B cell (primary cell): Measurements from ENCODE around the gene ABCA7. TPM values are rescaled to one million over a fixed set of nuclear protein-coding genes. Genes with fewer than 3 reads are reported as not detected.

Experiments used
- ATAC-seq: fragments of 200-7000 bp; cut with Tn5 transposase; one replicate; pipeline ENCODE4 v1.10.0; 2021; ENCODE audit warnings: low read depth, mild to moderate bottlenecking, moderate number of reproducible peaks, moderate library complexity
- CTCF ChIA-PET: fragments of 350-600 bp; sonication (Branson Sonifier 250); formaldehyde crosslinking; loops from one replicate; lab custom pipeline; 2021; ENCODE audit warnings: antibody characterized with exemption, inconsistent platforms; lab: Charles Lee
- POLR2A ChIA-PET: fragments of 350-600 bp; sonication (Branson Sonifier 250); formaldehyde crosslinking; loops from one replicate; lab custom pipeline; 2021; ENCODE audit warnings: antibody characterized with exemption; lab: Charles Lee
- DNase-seq: peaks from one replicate; pipeline ENCODE4 v3.0.0; 2013
- H2AFZ ChIP-seq: 2 replicates; pipeline ENCODE4 v1.6.1; 2012; ENCODE audit warnings: mild to moderate bottlenecking, low read depth, low read length; ENCODE audit not compliant: insufficient read depth, poor library complexity, severe bottlenecking
- H3K27ac ChIP-seq, 2 donors: 1 replicate in 1 of 2; 2 replicates in 1 of 2; pipeline ENCODE4 v1.5.1; 2012 to 2013; ENCODE audit warnings: low read length in 2 of 2, mild to moderate bottlenecking in 2 of 2, moderate library complexity in 1 of 2
- H3K27me3 ChIP-seq, 4 experiments: fragments of 200-600 bp in 1 of 4; sonication (generic) in 1 of 4; replicated peaks in 1 of 4; 1 replicate in 2 of 4; 2 replicates in 2 of 4; pipeline versions ENCODE4 v1.6.1 to v1.7.0; 2013 to 2016; ENCODE audit warnings: low read length in 3 of 4, mild to moderate bottlenecking in 2 of 4, mixed read lengths in 1 of 4, moderate library complexity in 1 of 4; ENCODE audit not compliant: insufficient read depth in 4 of 4, control insufficient read depth in 3 of 4; ENCODE audit errors: control extremely low read depth in 1 of 4
- H3K36me3 ChIP-seq, 2 experiments: replicated peaks in 1 of 2; 1 replicate in 1 of 2; 2 replicates in 1 of 2; pipeline versions ENCODE4 v1.6.1 to v1.7.1; 2013; ENCODE audit warnings: low read length in 1 of 2; ENCODE audit not compliant: insufficient read depth in 2 of 2, control insufficient read depth in 1 of 2; ENCODE audit errors: control extremely low read depth in 1 of 2, extremely low read depth in 1 of 2
- H3K4me1 ChIP-seq, 2 donors: fragments of 200-600 bp in 1 of 2; sonication (generic) in 1 of 2; 1 replicate in 1 of 2; 2 replicates in 1 of 2; pipeline versions ENCODE4 v1.5.1 to v1.6.1; 2013 to 2017; ENCODE audit warnings: low read length in 2 of 2; ENCODE audit not compliant: control insufficient read depth in 2 of 2, insufficient read depth in 2 of 2
- H3K4me2 ChIP-seq: replicated peaks from 2 replicates; pipeline ENCODE3; 2012; ENCODE audit warnings: mild to moderate bottlenecking, low read depth, low read length; ENCODE audit not compliant: poor library complexity, severe bottlenecking
- H3K4me3 ChIP-seq, 5 experiments: fragments of 200-600 bp in 1 of 5; sonication (generic) in 1 of 5; 1 replicate in 3 of 5; 2 replicates in 2 of 5; pipeline versions ENCODE4 v1.5.1 to v1.7.0; 2011 to 2016; ENCODE audit warnings: low read length in 4 of 5, mild to moderate bottlenecking in 4 of 5, low read depth in 2 of 5, control low read depth in 1 of 5, moderate library complexity in 1 of 5; ENCODE audit not compliant: insufficient read depth in 1 of 5; ENCODE audit errors: control extremely low read depth in 1 of 5, extremely low read depth in 1 of 5
- H3K79me2 ChIP-seq: fragments of 200-600 bp; sonication (generic); one replicate; pipeline ENCODE4 v1.6.0; 2016; ENCODE audit warnings: low read length; ENCODE audit not compliant: control insufficient read depth, insufficient read depth
- H3K9ac ChIP-seq: fragments of 200-600 bp; sonication (generic); 2 replicates; pipeline ENCODE4 v1.6.1; 2017; ENCODE audit warnings: mild to moderate bottlenecking, low read length, moderate library complexity
- H3K9me3 ChIP-seq, 3 donors: one replicate each; pipeline versions ENCODE4 v1.6.1 to v1.7.1; 2013; ENCODE audit warnings: low read length in 2 of 3; ENCODE audit not compliant: control insufficient read depth in 2 of 3, insufficient read depth in 1 of 3; ENCODE audit errors: control extremely low read depth in 1 of 3
- H4K20me1 ChIP-seq: 2 replicates; pipeline ENCODE4 v1.6.0; 2012; ENCODE audit warnings: mild to moderate bottlenecking, low read length; ENCODE audit not compliant: insufficient read depth, control insufficient read depth, poor library complexity, severe bottlenecking
- H3K27ac Mint-ChIP-seq: one replicate; pipeline ENCODE4 v1.8.0; 2021; ENCODE audit warnings: mixed read lengths
- H3K27me3 Mint-ChIP-seq: one replicate; pipeline ENCODE4 v1.8.0; 2021; ENCODE audit warnings: mixed read lengths
- H3K4me1 Mint-ChIP-seq: one replicate; pipeline ENCODE4 v1.8.0; 2021; ENCODE audit warnings: mixed read lengths
- H3K4me3 Mint-ChIP-seq: one replicate; pipeline ENCODE4 v1.8.0; 2021; ENCODE audit warnings: mixed read lengths
- H3K9me3 Mint-ChIP-seq: one replicate; pipeline ENCODE4 v1.8.0; 2022; ENCODE audit warnings: mixed read lengths; ENCODE audit not compliant: insufficient read depth
- EZH2 ChIP-seq: IDR thresholded peaks from 2 replicates; pipeline ENCODE4 v1.6.1; 2012; ENCODE audit warnings: borderline replicate concordance, low read depth, mild to moderate bottlenecking, moderate library complexity, low read length; ENCODE audit not compliant: insufficient read depth, poor library complexity, severe bottlenecking
- WGBS: methylation state at CpG from one replicate; pipeline ENCODE4 v1.1.5; 2013; ENCODE audit warnings: missing lambda C conversion rate; ENCODE audit not compliant: insufficient coverage; 5-methylcytosine and 5-hydroxymethylcytosine counted together
- intact Hi-C: fragments of 100-400 bp; cut with micrococcal nuclease; formaldehyde crosslinking; loops from one replicate; pipeline ENCODE4 v1.10.0; 2022
- polyA plus RNA-seq: library from polyadenylated mRNA; depleted of rRNA; stranded (reverse); fragments of >200 nt; gene quantifications from 2 replicates; pipeline ENCODE4 v1.2.3, GENCODE V29; 2012
- total RNA-seq, 2 donors: library from RNA; stranded (reverse); fragments of 120-200 nt in 1 of 2; gene quantifications; 1 replicate in 1 of 2; 2 replicates in 1 of 2; pipeline versions ENCODE4 v1.2.3 to v1.2.4, GENCODE V29; 2013 to 2022
- TF ChIP-seq, protein P1 (sequence below): fragments of 200-600 bp; IDR thresholded peaks from one replicate; pipeline ENCODE4 v1.8.0; 2022; ENCODE audit warnings: antibody characterized with exemption, mild to moderate bottlenecking

ABCA7 gene
- total and polyA plus RNA-seq, 2 donors (not counting 1 experiment from before 2014, with no cell fraction given): 192 to 281 TPM

- DNase-seq (no peak), ATAC-seq (no peak)
- Histone ChIP-seq H3K27me3 (no peaks in the 10 kb centered on the region), H3K4me2 (no peak overlapping the region), H2AFZ (no peak overlapping the region), H3K79me2 (peaks cover 37% of the 10 kb centered on the region), H3K27ac (no peak overlapping the region), H4K20me1 (peaks cover 66% of the 10 kb centered on the region), H3K9me3 (no peaks in the 10 kb centered on the region), H3K9ac (no peak overlapping the region), H3K4me3 (no peak overlapping the region), H3K4me1 (peaks cover 0 to 7% of the 10 kb centered on the region in 2 donors), H3K36me3 (peaks cover 0 to 38% of the 10 kb centered on the region in 2 experiments)
- no peaks in the 10 kb centered on the region for H3K9me3 Mint-ChIP-seq
- CTCF ChIA-PET: no interaction called here
- no peaks in the 10 kb centered on the region for H3K27me3 Mint-ChIP-seq
- intact Hi-C loops: no loop called here
- POLR2A ChIA-PET: interaction anchor here (0.6 kb wide), 1 partner anchor 26 kb away, joined by 4 read pairs; no protein-coding TSS in a partner anchor
- H3K27ac Mint-ChIP-seq: no peak overlapping the region
- TF ChIP-seq EZH2: no peak
- TF ChIP-seq, protein P1, sequence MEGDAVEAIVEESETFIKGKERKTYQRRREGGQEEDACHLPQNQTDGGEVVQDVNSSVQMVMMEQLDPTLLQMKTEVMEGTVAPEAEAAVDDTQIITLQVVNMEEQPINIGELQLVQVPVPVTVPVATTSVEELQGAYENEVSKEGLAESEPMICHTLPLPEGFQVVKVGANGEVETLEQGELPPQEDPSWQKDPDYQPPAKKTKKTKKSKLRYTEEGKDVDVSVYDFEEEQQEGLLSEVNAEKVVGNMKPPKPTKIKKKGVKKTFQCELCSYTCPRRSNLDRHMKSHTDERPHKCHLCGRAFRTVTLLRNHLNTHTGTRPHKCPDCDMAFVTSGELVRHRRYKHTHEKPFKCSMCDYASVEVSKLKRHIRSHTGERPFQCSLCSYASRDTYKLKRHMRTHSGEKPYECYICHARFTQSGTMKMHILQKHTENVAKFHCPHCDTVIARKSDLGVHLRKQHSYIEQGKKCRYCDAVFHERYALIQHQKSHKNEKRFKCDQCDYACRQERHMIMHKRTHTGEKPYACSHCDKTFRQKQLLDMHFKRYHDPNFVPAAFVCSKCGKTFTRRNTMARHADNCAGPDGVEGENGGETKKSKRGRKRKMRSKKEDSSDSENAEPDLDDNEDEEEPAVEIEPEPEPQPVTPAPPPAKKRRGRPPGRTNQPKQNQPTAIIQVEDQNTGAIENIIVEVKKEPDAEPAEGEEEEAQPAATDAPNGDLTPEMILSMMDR: no peak
- H3K4me1 Mint-ChIP-seq: peaks cover 7% of the 10 kb centered on the region
- H3K4me3 Mint-ChIP-seq: no peak overlapping the region
- WGBS: 92% methylated on average over 46 of the region's 56 CpGs
Measured at GRCh38 chr19:1010586-1011510, 29.1 kb upstream of the ABCA7 start.

GRCh38 chr19:1011831-1012333 is 28.0 kb upstream of the ABCA7 start:
- TF ChIP-seq, protein P1: no peak
- no peak for TF ChIP-seq EZH2
- Histone ChIP-seq H3K9ac (no peak overlapping the region), H3K4me1 (peaks cover 7 to 17% of the 10 kb centered on the region in 2 donors), H3K36me3 (peaks cover 0 to 41% of the 10 kb centered on the region in 2 experiments), H3K27ac (no peak overlapping the region), H3K79me2 (peaks cover 47% of the 10 kb centered on the region), H3K9me3 (no peaks in the 10 kb centered on the region), H4K20me1 (peaks cover 76% of the 10 kb centered on the region), H3K4me2 (no peak overlapping the region), H3K4me3 (no peak overlapping the region), H2AFZ (no peak overlapping the region), H3K27me3 (no peaks in the 10 kb centered on the region)
- DNase-seq (no peak), ATAC-seq (no peak)
- Mint-ChIP-seq H3K4me3 (no peak overlapping the region), H3K27ac (no peak overlapping the region), H3K9me3 (no peaks in the 10 kb centered on the region), H3K27me3 (no peaks in the 10 kb centered on the region), H3K4me1 (peaks cover 15% of the 10 kb centered on the region)
- CTCF ChIA-PET: no interaction called here
- intact Hi-C loops: no loop called here
- 96% methylated on average over 36 of the region's 36 CpGs for WGBS
- POLR2A ChIA-PET: no interaction called here
